ENCODE data around the gene INTS12.
"Not testable (repeated sequence)": the region's sequence is repeated elsewhere in the genome, so short reads cannot be mapped to it uniquely, and the experiment has no call there.

The INTS12 gene
- total RNA-seq, result 10.3 to 15.6 reads per million in 2 donors

GRCh38 chr4:105708181-105709080, at the start of gene INTS12, which contains the start of gene GSTCD:
TSS of gene INTS12 (minus strand) at chr4:105708689. CDS start at chr4:105700005, 8,684 bp downstream.
TSS of gene GSTCD (plus strand) at chr4:105708784. CDS start at chr4:105717614, 8,830 bp downstream.
- peak; percentile 59 to 94 (median 80) for DNase-seq

GRCh38 chr4:105755375-105755774, 46.9 kb upstream of the INTS12 start:
- no peak for DNase-seq

- no peak for DNase-seq
Observed at GRCh38 chr4:105753361-105753760, 44.9 kb upstream of the INTS12 start.

GRCh38 chr4:105751718-105752299, 43.3 kb upstream of the INTS12 start:
- no peak for DNase-seq

GRCh38 chr4:105748222-105748621, 39.7 kb upstream of the INTS12 start:
- no peak for DNase-seq

- DNase-seq, result no peak
Observed at GRCh38 chr4:105741548-105741947, 33.1 kb upstream of the INTS12 start.

- DNase-seq, result not testable (repeated sequence)
Observed at GRCh38 chr4:105735217-105735616, 26.7 kb upstream of the INTS12 start.

- not testable (repeated sequence) for DNase-seq
Observed at GRCh38 chr4:105729895-105730294, 21.4 kb upstream of the INTS12 start.

GRCh38 chr4:105725623-105726022, 17.1 kb upstream of the INTS12 start:
- no peak for DNase-seq

- no peak for DNase-seq
Observed at GRCh38 chr4:105719204-105719603, 10.7 kb upstream of the INTS12 start.

GRCh38 chr4:105715692-105716278, 7.3 kb upstream of the INTS12 start:
- no peak for DNase-seq

- no peak for DNase-seq
Observed at GRCh38 chr4:105714932-105715331, 6.4 kb upstream of the INTS12 start.

GRCh38 chr4:105714071-105714521, 5.6 kb upstream of the INTS12 start:
- no peak for DNase-seq

- no peak for DNase-seq
Observed at GRCh38 chr4:105712766-105713165, 4.3 kb upstream of the INTS12 start.

- DNase-seq, result no peak
Observed at GRCh38 chr4:105710678-105711077, 2.2 kb upstream of the INTS12 start.

- no peak for DNase-seq
Observed at GRCh38 chr4:105710012-105710600, 1.6 kb upstream of the INTS12 start.

- DNase-seq, result peak in 2 of 5 experiments; percentile 11 to 21
Observed at GRCh38 chr4:105709081-105709450, 577 bp upstream of the INTS12 start.

- DNase-seq, result no peak
Observed at GRCh38 chr4:105707782-105708180, 708 bp downstream of the INTS12 start.

GRCh38 chr4:105698607-105699006, 9.9 kb downstream of the INTS12 start:
- DNase-seq, result no peak

GRCh38 chr4:105695832-105696231, 12.7 kb downstream of the INTS12 start:
- DNase-seq, result not testable (repeated sequence)

- not testable (repeated sequence) for DNase-seq
Observed at GRCh38 chr4:105694812-105695211, 13.7 kb downstream of the INTS12 start.

GRCh38 chr4:105686571-105686970, 21.9 kb downstream of the INTS12 start:
- no peak for DNase-seq

GRCh38 chr4:105683038-105683437, 25.5 kb downstream of the INTS12 start:
- no peak for DNase-seq

All from T-helper 2 cell (primary cell).